Naive thymus-derived CD8-positive, alpha-beta T cell (primary cell): ENCODE measurements around the gene IL23R. TPM values are rescaled to one million over a fixed set of nuclear protein-coding genes. Genes with fewer than 3 reads are reported as not detected.
A peak's percentile ranks its signal among the peaks of the same experiment; 100 is the strongest.

Experiments used
- ATAC-seq, 2 donors: fragments of 150-1000 bp; cut with Tn5 transposase in 1 of 2; sonication (Bioruptor Pico), chemical (Tn5 transposase) in 1 of 2; 1 replicate in 1 of 2; 2 replicates in 1 of 2; pipeline ENCODE4 v1.10.0; 2021; ENCODE audit warnings: mild to moderate bottlenecking in 2 of 2, moderate library complexity in 2 of 2
- POLR2A ChIA-PET: fragments of 350-600 bp; sonication (Branson Sonifier 250); formaldehyde crosslinking; loops from one replicate; lab custom pipeline; 2021; ENCODE audit warnings: antibody characterized with exemption; lab: Charles Lee
- DNase-seq, 10 donors: peaks; one replicate each; pipeline versions ENCODE4 v3.0.0 to v3.0.0-alpha.2; 2020 to 2022
- H3K27ac Mint-ChIP-seq, 10 donors: one replicate each; pipeline ENCODE4 v1.8.0; 2020 to 2022; ENCODE audit warnings: mild to moderate bottlenecking in 10 of 10, mixed read lengths in 10 of 10, moderate library complexity in 4 of 10, inconsistent platforms in 1 of 10
- H3K27me3 Mint-ChIP-seq, 5 donors: one replicate each; pipeline ENCODE4 v1.8.0; 2021 to 2022; ENCODE audit warnings: mixed read lengths in 5 of 5
- H3K36me3 Mint-ChIP-seq, 3 donors: one replicate each; pipeline ENCODE4 v1.8.0; 2020 to 2022; ENCODE audit warnings: mixed read lengths in 3 of 3, mild to moderate bottlenecking in 2 of 3, inconsistent platforms in 1 of 3
- H3K4me1 Mint-ChIP-seq, 4 donors: one replicate each; pipeline ENCODE4 v1.8.0; 2021 to 2022; ENCODE audit warnings: mixed read lengths in 4 of 4
- H3K4me3 Mint-ChIP-seq, 10 donors: one replicate each; pipeline ENCODE4 v1.8.0; 2020 to 2022; ENCODE audit warnings: mild to moderate bottlenecking in 10 of 10, mixed read lengths in 10 of 10, moderate library complexity in 6 of 10, inconsistent platforms in 1 of 10
- H3K9me3 Mint-ChIP-seq, 9 donors: one replicate each; pipeline ENCODE4 v1.8.0; 2020 to 2022; ENCODE audit warnings: mixed read lengths in 9 of 9, mild to moderate bottlenecking in 3 of 9, inconsistent platforms in 1 of 9, moderate library complexity in 1 of 9
- polyA plus RNA-seq, 3 donors: library from polyadenylated mRNA; unstranded; fragments of 300-500 nt; fragmentation: Illumina TruSeq; gene quantifications; one replicate each; pipeline ENCODE4 v1.2.3, GENCODE V29; 2021
- total RNA-seq, 8 experiments: library from RNA in 2 of 8; stranded (reverse) in 2 of 8; gene quantifications; one replicate each; pipeline ENCODE4 v1.2.3 and lab custom pipeline; 2021 to 2026

Gene IL23R
- total and polyA plus RNA-seq, 5 experiments from 2014 or later: not detected

DNA sequence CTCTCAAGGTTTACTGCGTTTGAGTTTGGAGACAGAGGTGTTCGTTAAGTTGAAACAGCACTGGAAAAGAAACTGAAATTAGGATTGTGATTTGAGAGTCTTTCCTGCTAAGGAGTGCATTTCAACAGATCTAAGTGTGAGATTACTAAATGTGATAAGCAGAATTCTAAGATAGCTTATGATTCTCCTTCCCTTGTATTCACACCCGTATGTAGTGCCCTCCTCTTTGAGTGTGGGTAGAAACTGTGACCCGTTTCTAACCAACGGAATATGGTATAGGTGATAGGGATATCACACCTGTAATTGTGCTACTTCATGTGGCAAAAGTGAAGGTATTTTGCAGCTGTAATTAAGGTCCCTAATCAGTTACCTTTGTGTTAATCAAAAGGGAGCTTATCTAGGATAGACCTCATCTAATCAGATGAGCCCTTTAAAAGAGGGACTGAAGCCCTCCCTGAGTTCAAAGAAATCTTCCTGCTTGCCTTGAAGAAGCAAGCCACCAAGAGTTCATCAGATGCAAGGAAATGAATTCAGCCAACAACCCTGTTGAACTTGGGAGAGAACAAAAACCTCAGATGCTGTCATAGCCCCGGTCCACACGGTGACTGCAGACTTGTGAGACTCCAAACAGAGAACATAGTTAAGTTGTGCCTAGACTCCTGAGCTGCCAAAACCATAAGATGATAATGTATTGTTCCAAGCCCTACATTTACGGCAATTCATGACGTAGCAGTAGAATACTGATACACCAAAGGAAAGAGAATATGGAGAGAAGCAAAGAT is 128.8 kb downstream of the IL23R start:
- H3K4me3 Mint-ChIP-seq: no peak overlapping the region
- no peak for ATAC-seq
- no peaks in the 10 kb centered on the region for H3K4me1 Mint-ChIP-seq
- peaks cover 0 to 4% (median 0%) of the 10 kb centered on the region in 9 donors for H3K9me3 Mint-ChIP-seq
- H3K27ac Mint-ChIP-seq: no peak overlapping the region
- POLR2A ChIA-PET: no interaction called here
- peaks cover 0 to 10% (median 3%) of the 10 kb centered on the region in 5 donors for H3K27me3 Mint-ChIP-seq
- no peak for DNase-seq
- H3K36me3 Mint-ChIP-seq: peaks cover 0 to 10% (median 0%) of the 10 kb centered on the region in 3 donors

DNA sequence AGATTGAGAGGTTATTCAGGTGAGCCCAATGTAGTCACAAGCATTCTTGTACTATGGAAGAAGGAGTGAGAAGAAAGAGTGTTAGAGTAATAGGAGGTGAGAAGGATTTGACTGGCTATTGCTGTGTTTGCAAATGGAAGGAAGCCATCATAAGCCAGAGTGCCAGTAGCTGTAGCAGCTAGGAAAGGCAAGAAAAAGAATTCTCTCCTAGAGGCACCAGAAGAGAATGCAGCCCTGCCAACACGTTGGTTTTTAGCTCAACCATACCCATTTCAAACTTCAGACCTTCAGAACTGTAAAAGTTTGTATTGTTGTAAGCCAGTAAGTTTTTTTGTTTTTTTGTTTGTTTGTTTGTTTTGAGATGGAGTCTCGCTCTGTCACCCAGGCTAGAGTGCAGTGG is 132.5 kb downstream of the IL23R start:
- POLR2A ChIA-PET: no interaction called here
- Mint-ChIP-seq H3K4me3 (no peak overlapping the region), H3K4me1 (no peaks in the 10 kb centered on the region), H3K27me3 (peaks cover 0 to 3% (median 1%) of the 10 kb centered on the region in 5 donors), H3K27ac (no peak overlapping the region), H3K36me3 (peaks cover 0 to 10% (median 0%) of the 10 kb centered on the region in 3 donors), H3K9me3 (no peaks in the 10 kb centered on the region)
- ATAC-seq: no peak
- DNase-seq: no peak

DNA sequence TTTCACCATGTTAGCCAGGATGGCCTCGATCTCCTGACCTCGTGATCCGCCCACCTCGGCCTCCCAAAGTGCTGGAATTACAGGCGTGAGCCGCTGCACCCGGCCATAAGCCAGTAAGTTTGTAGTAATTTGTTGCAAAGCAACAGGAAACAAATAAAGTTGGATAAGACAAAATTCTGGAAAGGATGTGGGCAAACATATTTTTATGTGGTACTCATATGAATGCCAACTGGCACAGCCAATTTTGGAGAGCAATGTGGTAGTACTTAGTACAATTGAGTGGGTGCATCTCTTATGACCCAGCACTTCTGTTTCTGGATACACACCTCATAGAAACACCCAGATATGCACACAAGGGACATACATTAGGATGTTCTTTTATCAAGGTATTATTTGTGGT is 133.0 kb downstream of the IL23R start:
- Mint-ChIP-seq H3K27me3 (peaks cover 0 to 3% (median 0%) of the 10 kb centered on the region in 5 donors), H3K36me3 (peaks cover 0 to 10% (median 0%) of the 10 kb centered on the region in 3 donors), H3K9me3 (no peaks in the 10 kb centered on the region), H3K4me3 (no peak overlapping the region), H3K27ac (no peak overlapping the region), H3K4me1 (peaks cover 0 to 5% (median 0%) of the 10 kb centered on the region in 4 donors)
- POLR2A ChIA-PET: no interaction called here
- no peak for DNase-seq
- no peak for ATAC-seq

DNA sequence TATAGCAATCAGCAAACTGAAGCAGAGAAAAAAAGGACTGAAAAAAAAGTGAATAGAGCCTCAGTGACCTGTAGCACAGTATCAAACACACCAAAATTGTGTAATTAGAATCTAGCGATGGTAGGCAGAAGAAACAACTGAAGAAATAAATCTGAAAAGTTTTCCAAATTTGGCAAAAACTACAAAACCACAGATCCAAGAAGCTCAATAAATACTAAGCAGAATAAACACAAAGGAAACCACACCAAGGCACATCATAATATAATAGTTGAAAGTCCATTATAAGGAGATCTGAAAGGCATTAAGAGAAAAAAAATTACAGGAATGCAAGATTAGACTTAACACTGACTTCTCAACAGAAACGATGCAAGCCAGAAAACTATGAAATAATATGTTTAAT is 134.3 kb downstream of the IL23R start:
- Mint-ChIP-seq H3K4me3 (no peak overlapping the region), H3K36me3 (peaks cover 0 to 5% (median 0%) of the 10 kb centered on the region in 3 donors), H3K9me3 (no peaks in the 10 kb centered on the region), H3K4me1 (peaks cover 0 to 6% (median 0%) of the 10 kb centered on the region in 4 donors), H3K27me3 (peaks cover 0 to 5% (median 0%) of the 10 kb centered on the region in 5 donors), H3K27ac (no peak overlapping the region)
- POLR2A ChIA-PET: no interaction called here
- ATAC-seq (no peak), DNase-seq (no peak)

DNA sequence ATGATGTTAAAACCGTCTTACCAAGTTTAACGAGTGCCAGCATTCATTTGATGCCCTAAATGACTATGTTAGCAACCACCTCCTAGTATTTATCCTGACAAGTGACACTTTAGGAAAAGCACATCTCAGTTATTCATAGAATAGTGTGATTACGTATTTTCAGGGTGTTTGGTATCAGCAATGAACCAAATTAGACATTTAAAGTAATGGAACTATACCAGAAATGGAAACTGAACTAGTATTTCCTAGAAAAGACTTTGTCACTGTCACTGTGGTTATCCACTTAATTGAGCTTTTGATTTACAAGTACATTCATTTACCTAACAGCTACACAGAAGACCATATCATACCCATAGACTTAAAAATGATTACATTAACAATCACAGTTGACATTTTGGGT is 137.8 kb downstream of the IL23R start:
- peaks cover 7 to 24% (median 16%) of the 10 kb centered on the region in 5 donors for H3K27me3 Mint-ChIP-seq
- POLR2A ChIA-PET: no interaction called here
- DNase-seq (no peak), ATAC-seq (no peak)
- H3K36me3 Mint-ChIP-seq: no peaks in the 10 kb centered on the region
- H3K27ac Mint-ChIP-seq: no peak overlapping the region
- no peak overlapping the region for H3K4me3 Mint-ChIP-seq
- H3K9me3 Mint-ChIP-seq: no peaks in the 10 kb centered on the region
- peaks cover 3 to 19% (median 10%) of the 10 kb centered on the region in 4 donors for H3K4me1 Mint-ChIP-seq

DNA sequence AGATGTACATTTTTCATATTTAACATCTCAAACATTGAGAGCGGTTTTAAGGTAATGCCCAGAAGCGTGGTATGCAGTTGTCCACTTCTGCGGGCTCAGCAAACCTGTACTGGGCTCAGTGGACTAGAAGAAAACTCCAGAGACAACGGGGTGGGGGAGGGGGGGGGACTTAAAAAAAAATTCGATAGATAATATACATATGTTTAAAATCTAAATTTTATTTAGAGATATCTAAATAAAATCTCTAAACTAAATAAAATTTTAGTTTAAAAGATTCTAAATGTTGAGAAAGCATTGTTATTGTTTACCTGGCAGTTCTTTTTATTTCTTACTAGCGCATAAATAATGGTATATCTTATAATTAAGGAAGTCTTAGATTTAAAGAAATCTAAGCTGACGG is 140.3 kb downstream of the IL23R start:
- H3K9me3 Mint-ChIP-seq: no peaks in the 10 kb centered on the region
- H3K4me1 Mint-ChIP-seq: peaks cover 3 to 19% (median 10%) of the 10 kb centered on the region in 4 donors
- no peak overlapping the region for H3K27ac Mint-ChIP-seq
- no peak for DNase-seq
- peaks cover 14 to 30% (median 19%) of the 10 kb centered on the region in 5 donors for H3K27me3 Mint-ChIP-seq
- peak overlapping the region in 6 of 10 donors; percentile 41 to 84 (median 68) for H3K4me3 Mint-ChIP-seq
- POLR2A ChIA-PET: no interaction called here
- no peak for ATAC-seq
- H3K36me3 Mint-ChIP-seq: peaks cover 0 to 2% (median 0%) of the 10 kb centered on the region in 3 donors

DNA sequence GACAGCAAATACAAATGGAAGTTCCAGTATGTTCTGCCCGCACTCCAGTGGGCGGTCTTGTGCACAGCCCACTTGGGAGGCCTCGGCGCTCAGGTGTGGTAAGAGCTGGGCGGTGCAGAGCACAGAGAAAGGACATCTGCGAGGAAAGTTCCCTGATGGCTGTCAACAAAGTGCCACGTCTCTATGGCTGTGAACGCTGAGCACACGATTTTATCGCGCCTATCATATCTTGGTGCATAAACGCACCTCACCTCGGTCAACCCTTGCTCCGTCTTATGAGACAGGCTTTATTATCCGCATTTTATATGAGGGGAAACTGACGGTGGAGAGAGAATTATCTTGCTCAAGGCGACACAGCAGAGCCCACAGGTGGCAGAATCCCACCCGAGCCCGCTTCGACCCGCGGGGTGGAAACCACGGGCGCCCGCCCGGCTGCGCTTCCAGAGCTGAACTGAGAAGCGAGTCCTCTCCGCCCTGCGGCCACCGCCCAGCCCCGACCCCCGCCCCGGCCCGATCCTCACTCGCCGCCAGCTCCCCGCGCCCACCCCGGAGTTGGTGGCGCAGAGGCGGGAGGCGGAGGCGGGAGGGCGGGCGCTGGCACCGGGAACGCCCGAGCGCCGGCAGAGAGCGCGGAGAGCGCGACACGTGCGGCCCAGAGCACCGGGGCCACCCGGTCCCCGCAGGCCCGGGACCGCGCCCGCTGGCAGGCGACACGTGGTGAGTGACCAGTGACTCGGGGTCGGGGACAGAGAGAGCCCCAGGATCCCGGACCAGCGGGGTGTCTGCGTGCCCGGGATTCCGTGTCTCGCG is 141.2 kb downstream of the IL23R start, which contains the start of gene IL12RB2:
IL12RB2 (plus strand) TSS at position 623 of the 810 bp plus-strand sequence. CDS start 12,496 bp downstream, outside the sequence.
- peaks cover 0 to 2% (median 0%) of the 10 kb centered on the region in 3 donors for H3K36me3 Mint-ChIP-seq
- peak within 1 kb of the TSS; percentile 72 to 89 (median 84) for H3K4me3 Mint-ChIP-seq
- peak; percentile 77 for ATAC-seq
- peaks cover 15 to 30% (median 19%) of the 10 kb centered on the region in 5 donors for H3K27me3 Mint-ChIP-seq
- H3K4me1 Mint-ChIP-seq: peaks cover 3 to 19% (median 10%) of the 10 kb centered on the region in 4 donors
- DNase-seq: peak in 6 of 10 donors; percentile 3 to 22 (median 16)
- no peaks in the 10 kb centered on the region for H3K9me3 Mint-ChIP-seq
- peak within 1 kb of the TSS in 2 of 10 donors; percentile 33 to 65 for H3K27ac Mint-ChIP-seq
- POLR2A ChIA-PET: no interaction called here

DNA sequence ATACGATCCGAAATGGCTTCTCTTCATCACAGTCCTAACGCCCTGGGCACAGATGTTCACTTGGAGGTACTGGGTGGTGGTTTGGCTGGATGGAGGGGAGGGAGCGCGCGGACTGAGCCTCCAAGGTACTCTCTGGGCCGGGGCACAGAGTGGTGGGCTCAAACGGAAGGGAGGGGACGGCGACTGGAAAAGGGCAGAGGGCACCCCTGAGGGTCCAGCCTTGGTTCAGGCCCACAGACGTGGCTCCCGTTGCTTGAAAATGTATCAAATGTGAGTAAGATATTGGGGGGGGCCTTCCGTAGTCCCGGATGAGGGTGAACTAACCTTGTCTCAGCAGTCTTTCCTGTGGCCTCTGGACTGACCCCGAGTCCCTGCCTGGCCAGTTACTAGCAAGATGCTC is 141.9 kb downstream of the IL23R start:
- POLR2A ChIA-PET: no interaction called here
- peaks cover 0 to 2% (median 0%) of the 10 kb centered on the region in 3 donors for H3K36me3 Mint-ChIP-seq

More for the DNA sequence above, 141.9 kb downstream of the IL23R start:
- ATAC-seq (no peak), DNase-seq (no peak)
- H3K9me3 Mint-ChIP-seq: no peaks in the 10 kb centered on the region
- peaks cover 15 to 30% (median 19%) of the 10 kb centered on the region in 5 donors for H3K27me3 Mint-ChIP-seq
- H3K4me3 Mint-ChIP-seq: peak overlapping the region; percentile 67 to 88 (median 80)
- peaks cover 3 to 19% (median 10%) of the 10 kb centered on the region in 4 donors for H3K4me1 Mint-ChIP-seq
- peak overlapping the region in 2 of 10 donors; percentile 33 to 35 for H3K27ac Mint-ChIP-seq

Other genes starting within 250 kb of the IL23R start
- gene DNAI4, start 241.6 kb upstream of the IL23R start, total RNA-seq: 10 to 100 TPM in 1 of 2 experiments, 1 to 10 TPM in 1; 9.1 to 10.0 TPM
- gene DNAI4, start 241.6 kb upstream of the IL23R start, polyA plus RNA-seq: under 1 TPM; 0.69 to 0.98 (median 0.86) TPM
- 10 to 100 TPM; 65.0 to 68.5 TPM for gene MIER1, start 241.5 kb upstream of the IL23R start, total RNA-seq
- 10 to 100 TPM; 30.1 to 37.3 (median 36.4) TPM for gene MIER1, start 241.5 kb upstream of the IL23R start, polyA plus RNA-seq
- 10 to 100 TPM; 22.2 to 22.8 TPM for gene SLC35D1, start 112.3 kb upstream of the IL23R start, total RNA-seq
- gene SLC35D1, start 112.3 kb upstream of the IL23R start, polyA plus RNA-seq: 1 to 10 TPM; 4.6 to 6.2 (median 5.7) TPM
- gene C1orf141, start 31.5 kb upstream of the IL23R start, total RNA-seq: not detected
- not detected for gene C1orf141, start 31.5 kb upstream of the IL23R start, polyA plus RNA-seq
- gene IL12RB2, start 141.4 kb downstream of the IL23R start, total RNA-seq: not detected
- gene IL12RB2, start 141.4 kb downstream of the IL23R start, polyA plus RNA-seq: under 1 TPM; 0.11 to 0.52 (median 0.11) TPM